IMR-90 (cell line): ENCODE results near the gene P3H1. TPM values are rescaled to one million over a fixed set of nuclear protein-coding genes. Genes with fewer than 3 reads are reported as not detected.
A peak's percentile ranks its signal among the peaks of the same experiment; 100 is the strongest.

ENCODE experiments used
- ATAC-seq: fragments of 200-7000 bp; cut with Tn5 transposase; 2 replicates; pipeline ENCODE4 v1.9.1; 2020; ENCODE audit warnings: low read depth, mild to moderate bottlenecking, moderate library complexity
- BruUV-seq: library from RNA; stranded (reverse); fragments of 400-500 nt; replicated peaks from 2 replicates; lab custom pipeline; 2021; lab: Mats Ljungman, UMichigan
- CTCF ChIA-PET: fragments of 300-600 bp; formaldehyde crosslinking; extraction: SDS; loops from one replicate; lab custom pipeline; 2021; ENCODE audit warnings: antibody characterized with exemption; lab: Yijun Ruan, JAX
- POLR2A ChIA-PET: fragments of 300-600 bp; sonication (Branson Sonifier 250); formaldehyde crosslinking; loops from one replicate; lab custom pipeline; 2022; ENCODE audit warnings: antibody characterized with exemption; ENCODE audit not compliant: unreplicated experiment; lab: Charles Lee
- DNase-seq: peaks from one replicate; pipeline ENCODE4 v3.0.0; 2013
- H2AFZ ChIP-seq: replicated peaks from 2 replicates; pipeline ENCODE3; 2013; ENCODE audit warnings: low read length, mild to moderate bottlenecking; ENCODE audit not compliant: poor library complexity
- H2AK5ac ChIP-seq: 2 replicates; pipeline ENCODE4 v1.6.1; 2013; ENCODE audit warnings: low read depth, low read length, inconsistent platforms
- H2AK9ac ChIP-seq: replicated peaks from 2 replicates; pipeline ENCODE3; 2013; ENCODE audit warnings: mild to moderate bottlenecking, low read depth, low read length, moderate library complexity; ENCODE audit not compliant: poor library complexity
- H2BK120ac ChIP-seq: 2 replicates; pipeline ENCODE4 v1.6.1; 2013; ENCODE audit warnings: low read depth, low read length, inconsistent platforms
- H2BK15ac ChIP-seq: 3 replicates; pipeline ENCODE4 v1.6.1; 2013; ENCODE audit warnings: low read depth, low read length, inconsistent platforms
- H2BK20ac ChIP-seq: 2 replicates; pipeline ENCODE4 v1.6.1; 2013; ENCODE audit warnings: low read depth, mild to moderate bottlenecking, inconsistent platforms, low read length, moderate library complexity
- H2BK5ac ChIP-seq: 2 replicates; pipeline ENCODE4 v1.6.1; 2013; ENCODE audit warnings: mild to moderate bottlenecking, low read depth, low read length, inconsistent platforms; ENCODE audit not compliant: poor library complexity, severe bottlenecking
- H3K14ac ChIP-seq: replicated peaks from 2 replicates; pipeline ENCODE4 v1.6.1; 2013; ENCODE audit warnings: low read depth, low read length, inconsistent platforms
- H3K18ac ChIP-seq: 2 replicates; pipeline ENCODE4 v1.6.1; 2013; ENCODE audit warnings: low read depth, low read length, control low read depth
- H3K23ac ChIP-seq: 2 replicates; pipeline ENCODE4 v1.6.1; 2013; ENCODE audit warnings: low read depth, low read length, inconsistent platforms
- H3K27ac ChIP-seq: 2 replicates; pipeline ENCODE4 v1.5.1; 2013; ENCODE audit warnings: mild to moderate bottlenecking, control low read depth, low read length; ENCODE audit not compliant: insufficient read depth
- H3K27me3 ChIP-seq: 2 replicates; pipeline ENCODE4 v1.6.1; 2013; ENCODE audit warnings: low read length; ENCODE audit not compliant: control insufficient read depth, insufficient read depth
- H3K36me3 ChIP-seq: 2 replicates; pipeline ENCODE4 v1.6.1; 2013; ENCODE audit warnings: low read length, mixed read lengths; ENCODE audit not compliant: control insufficient read depth, insufficient read depth
- H3K4ac ChIP-seq: 2 replicates; pipeline ENCODE4 v1.6.1; 2013; ENCODE audit warnings: low read depth, low read length, inconsistent platforms
- H3K4me1 ChIP-seq: 2 replicates; pipeline ENCODE4 v1.6.1; 2013; ENCODE audit warnings: low read length, mixed read lengths; ENCODE audit not compliant: control insufficient read depth, insufficient read depth
- H3K4me2 ChIP-seq: 2 replicates; pipeline ENCODE4 v1.6.1; 2013; ENCODE audit warnings: low read depth, mild to moderate bottlenecking, control low read depth, low read length, moderate library complexity
- H3K4me3 ChIP-seq: 2 replicates; pipeline ENCODE4 v1.5.1; 2013; ENCODE audit warnings: low read depth, mild to moderate bottlenecking, control low read depth, low read length, moderate library complexity; ENCODE audit not compliant: insufficient read depth
- H3K56ac ChIP-seq: 2 replicates; pipeline ENCODE4 v1.6.1; 2013; ENCODE audit warnings: low read length, inconsistent platforms; ENCODE audit not compliant: insufficient read depth; ENCODE audit errors: extremely low read depth
- H3K79me1 ChIP-seq, 2 experiments: 2 replicates each; pipeline ENCODE4 v1.6.1; 2013; ENCODE audit warnings: low read length in 2 of 2, inconsistent platforms in 1 of 2, low read depth in 1 of 2
- H3K9ac ChIP-seq: 2 replicates; pipeline ENCODE4 v1.6.1; 2013; ENCODE audit warnings: low read depth, low read length, control low read depth
- H3K9me1 ChIP-seq: 2 replicates; pipeline ENCODE4 v1.6.1; 2013; ENCODE audit warnings: low read length, inconsistent platforms; ENCODE audit not compliant: insufficient read depth
- H3K9me3 ChIP-seq: 2 replicates; pipeline ENCODE4 v1.6.1; 2013; ENCODE audit warnings: low read length; ENCODE audit not compliant: control insufficient read depth, insufficient read depth
- H4K20me1 ChIP-seq: 2 replicates; pipeline ENCODE4 v1.6.1; 2013; ENCODE audit warnings: low read length, inconsistent platforms; ENCODE audit not compliant: insufficient read depth
- H4K5ac ChIP-seq: 2 replicates; pipeline ENCODE4 v1.6.1; 2013; ENCODE audit warnings: mild to moderate bottlenecking, low read depth, low read length, control low read depth
- H4K8ac ChIP-seq, 2 experiments: 2 replicates each; pipeline ENCODE4 v1.6.1; 2013; ENCODE audit warnings: low read depth in 2 of 2, low read length in 2 of 2, control low read depth in 1 of 2, inconsistent platforms in 1 of 2
- H4K91ac ChIP-seq: 2 replicates; pipeline ENCODE4 v1.6.1; 2013; ENCODE audit warnings: low read depth, low read length, inconsistent platforms; ENCODE audit not compliant: insufficient read depth
- BHLHE40 ChIP-seq: fragments of 150-350 bp; IDR thresholded peaks from 2 replicates; pipeline ENCODE4 v1.6.1; 2016; ENCODE audit warnings: mild to moderate bottlenecking, low read depth, low read length
- CEBPB ChIP-seq: IDR thresholded peaks from 2 replicates; pipeline ENCODE4 v1.6.1; 2012; ENCODE audit warnings: low read depth, low read length, improper control_type of control experiment
- FOS ChIP-seq: fragments of 150-350 bp; IDR thresholded peaks from 2 replicates; pipeline ENCODE4 v1.6.1; 2016; ENCODE audit warnings: low read depth, low read length
- MAFK ChIP-seq: IDR thresholded peaks from 2 replicates; pipeline ENCODE4 v1.6.1; 2012; ENCODE audit warnings: low read depth, low read length, improper control_type of control experiment
- MAZ ChIP-seq: IDR thresholded peaks from 2 replicates; pipeline ENCODE4 v1.6.1; 2012; ENCODE audit warnings: low read depth, mild to moderate bottlenecking, low read length, improper control_type of control experiment, moderate library complexity, borderline replicate concordance
- NFE2L2 ChIP-seq: fragments of 150-350 bp; IDR thresholded peaks from 2 replicates; pipeline ENCODE4 v1.6.1; 2016; ENCODE audit warnings: low read depth, mild to moderate bottlenecking, low read length
- RAD21 ChIP-seq: IDR thresholded peaks from 2 replicates; pipeline ENCODE4 v1.6.1; 2012; ENCODE audit warnings: low read length, improper control_type of control experiment
- RCOR1 ChIP-seq: IDR thresholded peaks from 2 replicates; pipeline ENCODE4 v1.6.1; 2012; ENCODE audit warnings: mild to moderate bottlenecking, low read length, improper control_type of control experiment; ENCODE audit not compliant: insufficient replicate concordance
- RFX5 ChIP-seq: IDR thresholded peaks from 2 replicates; pipeline ENCODE4 v1.8.0; 2012; ENCODE audit warnings: low read depth, mild to moderate bottlenecking, low read length, moderate library complexity
- WGBS, 2 experiments: methylation state at CpG; one replicate each; pipeline versions ENCODE4 v1.1.5 to v1.1.7; 2013; ENCODE audit warnings: missing lambda C conversion rate in 2 of 2; ENCODE audit not compliant: insufficient read length in 1 of 2; ENCODE audit errors: extremely low coverage in 2 of 2; 5-methylcytosine and 5-hydroxymethylcytosine counted together
- dilution Hi-C: fragments of 300-500 bp; cut with HindIII; formaldehyde crosslinking; loops from one replicate; pipeline ENCODE4 v1.14.3; 2018; ENCODE audit warnings: low sequenced_read_pairs; ENCODE audit not compliant: unreplicated experiment
- in situ Hi-C: fragments of 300-500 bp; cut with MboI; formaldehyde crosslinking; loops from 3 replicates; pipeline ENCODE4 v1.14.3; 2019; ENCODE audit warnings: low sequenced_read_pairs, inconsistent platforms, mixed read lengths
- intact Hi-C: fragments of 100-400 bp; cut with micrococcal nuclease; formaldehyde crosslinking; loops from 2 replicates; pipeline ENCODE4 v1.10.0; 2022
- polyA plus RNA-seq, 3 experiments: library from polyadenylated mRNA; depleted of rRNA; stranded (reverse); fragments of >200 nt; gene quantifications; 2 replicates each; pipeline ENCODE4 v1.2.3, GENCODE V29; 2012; ENCODE audit warnings: low replicate concordance in 1 of 3
- total RNA-seq: library from RNA; depleted of rRNA; stranded (reverse); fragments of >200 nt; gene quantifications from 2 replicates; pipeline ENCODE4 v1.2.3, GENCODE V29; 2012
- TF ChIP-seq, protein P1 (sequence below): conservative IDR thresholded peaks from 2 replicates; pipeline ENCODE4 v1.5.1; 2012; ENCODE audit warnings: mild to moderate bottlenecking, low read depth, low read length, improper control_type of control experiment

Gene P3H1
- total and polyA plus RNA-seq, 2 of the 4 experiments (the other 2 are of a cell fraction): 108 to 210 TPM

DNA sequence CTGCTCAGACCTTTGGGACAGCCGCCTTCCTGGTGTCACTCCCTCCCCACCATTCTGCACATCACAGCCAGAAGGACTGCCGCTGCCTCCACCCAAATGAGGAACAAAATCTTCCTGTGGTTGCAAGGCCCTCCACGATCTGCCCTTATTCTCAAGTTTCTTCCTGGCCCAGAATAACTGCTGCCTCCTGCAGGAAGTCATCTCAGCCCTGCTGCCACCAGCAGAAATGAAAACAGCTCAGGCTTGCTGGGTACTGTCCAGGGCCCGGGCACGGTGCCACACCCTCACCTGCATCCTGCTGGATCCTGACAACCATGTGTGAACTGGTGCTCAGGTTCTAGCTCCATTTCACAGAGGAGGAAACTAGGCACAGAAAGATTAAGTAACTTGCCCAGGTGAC, 29.6 kb downstream of the P3H1 start:
- no peak for ATAC-seq
- no peaks in the 10 kb centered on the region; the same call in 1 of the 2 replicates for H3K27me3 ChIP-seq
- no peak overlapping the region for H3K4ac ChIP-seq
- no peaks in the 10 kb centered on the region for H3K9me3 ChIP-seq
- no peaks in the 10 kb centered on the region for H4K20me1 ChIP-seq
- WGBS, 2 experiments: 73% methylated on average over 4 of the region's 5 CpGs; no CpG with 5 or more reads in 1 of the 2 experiments
- no peak overlapping the region for H3K56ac ChIP-seq
- no peak overlapping the region for H4K91ac ChIP-seq
- intact Hi-C loops: no loop called here
- no peaks in the 10 kb centered on the region for H3K36me3 ChIP-seq
- no peak overlapping the region for H3K9ac ChIP-seq
- no peaks in the 10 kb centered on the region for H3K9me1 ChIP-seq
- peak overlapping the region; percentile 76 for H2AFZ ChIP-seq
- no peak overlapping the region for H2AK9ac ChIP-seq
- H2AK5ac ChIP-seq: no peak overlapping the region
- H3K4me3 ChIP-seq: no peak overlapping the region
- no peak overlapping the region for H3K14ac ChIP-seq
- POLR2A ChIA-PET: no interaction called here
- no peaks in the 10 kb centered on the region for H3K79me1 ChIP-seq
- in situ Hi-C loops: no loop called here
- H3K18ac ChIP-seq: no peak overlapping the region
- no TSS peak for BruUV-seq
- no peak overlapping the region for H3K27ac ChIP-seq
- H3K4me2 ChIP-seq: no peak overlapping the region
- no peak overlapping the region for H4K5ac ChIP-seq
- no peak for TF ChIP-seq MAZ
- no peak for TF ChIP-seq CEBPB
- TF ChIP-seq FOS: no peak
- TF ChIP-seq BHLHE40: no peak
- TF ChIP-seq RAD21: no peak
- TF ChIP-seq NFE2L2: no peak
- TF ChIP-seq, protein P1, sequence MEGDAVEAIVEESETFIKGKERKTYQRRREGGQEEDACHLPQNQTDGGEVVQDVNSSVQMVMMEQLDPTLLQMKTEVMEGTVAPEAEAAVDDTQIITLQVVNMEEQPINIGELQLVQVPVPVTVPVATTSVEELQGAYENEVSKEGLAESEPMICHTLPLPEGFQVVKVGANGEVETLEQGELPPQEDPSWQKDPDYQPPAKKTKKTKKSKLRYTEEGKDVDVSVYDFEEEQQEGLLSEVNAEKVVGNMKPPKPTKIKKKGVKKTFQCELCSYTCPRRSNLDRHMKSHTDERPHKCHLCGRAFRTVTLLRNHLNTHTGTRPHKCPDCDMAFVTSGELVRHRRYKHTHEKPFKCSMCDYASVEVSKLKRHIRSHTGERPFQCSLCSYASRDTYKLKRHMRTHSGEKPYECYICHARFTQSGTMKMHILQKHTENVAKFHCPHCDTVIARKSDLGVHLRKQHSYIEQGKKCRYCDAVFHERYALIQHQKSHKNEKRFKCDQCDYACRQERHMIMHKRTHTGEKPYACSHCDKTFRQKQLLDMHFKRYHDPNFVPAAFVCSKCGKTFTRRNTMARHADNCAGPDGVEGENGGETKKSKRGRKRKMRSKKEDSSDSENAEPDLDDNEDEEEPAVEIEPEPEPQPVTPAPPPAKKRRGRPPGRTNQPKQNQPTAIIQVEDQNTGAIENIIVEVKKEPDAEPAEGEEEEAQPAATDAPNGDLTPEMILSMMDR: no peak
- TF ChIP-seq RCOR1: no peak
- no peak for TF ChIP-seq MAFK
- TF ChIP-seq RFX5: no peak
- dilution Hi-C loops: no loop called here
- H4K8ac ChIP-seq: no peak overlapping the region
- CTCF ChIA-PET: no interaction called here
- no peak overlapping the region for H3K23ac ChIP-seq
- H2BK15ac ChIP-seq: no peak overlapping the region
- DNase-seq: no peak
- no peak overlapping the region for H2BK20ac ChIP-seq
- no peak overlapping the region for H2BK120ac ChIP-seq
- no peak overlapping the region for H2BK5ac ChIP-seq
- H3K4me1 ChIP-seq: no peaks in the 10 kb centered on the region
